GM23338 (cell line): ENCODE measurements around the gene NEDD1. TPM values are rescaled to one million over a fixed set of nuclear protein-coding genes. Genes with fewer than 3 reads are reported as not detected.

Experiments used
- ATAC-seq: fragments of 200-7000 bp; cut with Tn5 transposase; 3 replicates; pipeline ENCODE4 v1.9.1; 2020
- DNase-seq: peaks from one replicate; pipeline ENCODE4 v3.0.0-alpha.2; 2015; ENCODE audit warnings: low spot score
- H2AFZ ChIP-seq: fragments of 200-600 bp; sonication (generic); 2 replicates; pipeline ENCODE4 v1.8.0; 2016; ENCODE audit warnings: antibody characterized with exemption, mild to moderate bottlenecking, moderate library complexity
- H3F3A ChIP-seq: fragments of 200-600 bp; sonication (generic); replicated peaks from 2 replicates; pipeline ENCODE4 v1.8.0; 2017; ENCODE audit warnings: antibody characterized with exemption, mixed run types, low read depth
- H3K27ac ChIP-seq: fragments of 200-600 bp; sonication (generic); 2 replicates; pipeline ENCODE4 v1.6.1; 2016; ENCODE audit warnings: low read depth
- H3K27me3 ChIP-seq: fragments of 200-600 bp; sonication (generic); 2 replicates; pipeline ENCODE4 v1.8.0; 2016; ENCODE audit warnings: mild to moderate bottlenecking, mixed run types, moderate library complexity; ENCODE audit not compliant: insufficient read depth
- H3K36me3 ChIP-seq: fragments of 200-600 bp; sonication (generic); 2 replicates; pipeline ENCODE4 v1.8.0; 2016; ENCODE audit warnings: mild to moderate bottlenecking; ENCODE audit not compliant: insufficient read depth
- H3K4me1 ChIP-seq: fragments of 200-600 bp; sonication (generic); 2 replicates; pipeline ENCODE4 v1.8.0; 2016; ENCODE audit warnings: mild to moderate bottlenecking, moderate library complexity; ENCODE audit not compliant: insufficient read depth
- H3K4me2 ChIP-seq: fragments of 200-600 bp; sonication (generic); 2 replicates; pipeline ENCODE4 v1.7.1; 2017; ENCODE audit warnings: mixed run types
- H3K4me3 ChIP-seq: fragments of 200-600 bp; sonication (generic); 2 replicates; pipeline ENCODE4 v1.6.1; 2016; ENCODE audit warnings: mixed run types
- H3K79me2 ChIP-seq: fragments of 200-600 bp; sonication (generic); replicated peaks from 2 replicates; pipeline ENCODE4 v1.8.0; 2017; ENCODE audit warnings: mild to moderate bottlenecking; ENCODE audit not compliant: insufficient read depth
- H3K9me2 ChIP-seq: fragments of 200-600 bp; sonication (generic); 2 replicates; pipeline ENCODE4 v1.8.0; 2017; ENCODE audit not compliant: insufficient read depth
- H4K20me1 ChIP-seq: fragments of 200-600 bp; sonication (generic); replicated peaks from 2 replicates; pipeline ENCODE4 v1.8.0; 2017; ENCODE audit warnings: mild to moderate bottlenecking; ENCODE audit not compliant: insufficient read depth
- H3K27ac Mint-ChIP-seq: 2 replicates; pipeline ENCODE4 v1.8.0; 2020; ENCODE audit warnings: inconsistent platforms, mild to moderate bottlenecking, moderate library complexity, mixed read lengths
- H3K27me3 Mint-ChIP-seq: 3 replicates; pipeline ENCODE4 v1.8.0; 2022; ENCODE audit warnings: low read depth, mild to moderate bottlenecking, moderate library complexity, mixed read lengths, inconsistent platforms; ENCODE audit not compliant: insufficient read depth, poor library complexity
- H3K36me3 Mint-ChIP-seq: 3 replicates; pipeline ENCODE4 v1.8.0; 2021; ENCODE audit warnings: low read depth, mild to moderate bottlenecking, inconsistent platforms, moderate library complexity, mixed read lengths
- H3K4me1 Mint-ChIP-seq: 3 replicates; pipeline ENCODE4 v1.8.0; 2020; ENCODE audit warnings: mild to moderate bottlenecking, inconsistent platforms, mixed read lengths
- H3K4me3 Mint-ChIP-seq: 3 replicates; pipeline ENCODE4 v1.8.0; 2021; ENCODE audit warnings: moderate library complexity, mild to moderate bottlenecking, inconsistent platforms, mixed read lengths
- H3K9me3 Mint-ChIP-seq: 3 replicates; pipeline ENCODE4 v1.8.0; 2020; ENCODE audit warnings: moderate library complexity, mild to moderate bottlenecking, inconsistent platforms, mixed read lengths
- EZH2phosphoT487 ChIP-seq: fragments of 200-600 bp; sonication (generic); IDR thresholded peaks from one replicate; pipeline ENCODE4 v1.8.1; 2018; ENCODE audit warnings: antibody characterized with exemption; ENCODE audit not compliant: unreplicated experiment
- NANOG ChIP-seq: IDR thresholded peaks from 2 replicates; pipeline ENCODE4 v1.6.1; 2016; ENCODE audit warnings: antibody characterized with exemption, borderline replicate concordance
- polyA plus RNA-seq: library from polyadenylated mRNA; unstranded; fragments of >200 nt; fragmentation: Nextera tagmentation; extraction: Ambion mirVana; gene quantifications from 2 replicates; pipeline ENCODE4 v1.2.1, GENCODE V29; 2016
- total RNA-seq: library from RNA; depleted of rRNA; stranded (reverse); fragments of >200 nt; shearing (Covaris generic); gene quantifications from 2 replicates; pipeline ENCODE4 v1.2.3, GENCODE V29; 2014
- TF ChIP-seq, protein P1 (sequence below), 2 experiments: fragments of 200-600 bp in 1 of 2; sonication (generic) in 1 of 2; conservative IDR thresholded peaks; 2 replicates each; pipeline versions ENCODE4 v1.5.1 to v1.6.1; 2016 to 2017; ENCODE audit warnings: antibody characterized with exemption in 2 of 2, low read depth in 2 of 2, mild to moderate bottlenecking in 2 of 2, moderate library complexity in 1 of 2
- TF ChIP-seq, protein P2 (sequence below): IDR thresholded peaks from 2 replicates; pipeline ENCODE4 v1.6.1; 2016; ENCODE audit warnings: antibody characterized with exemption

Gene NEDD1
- total and polyA plus RNA-seq, 2 experiments from 2014 or later: 16.0 to 35.8 TPM

DNA sequence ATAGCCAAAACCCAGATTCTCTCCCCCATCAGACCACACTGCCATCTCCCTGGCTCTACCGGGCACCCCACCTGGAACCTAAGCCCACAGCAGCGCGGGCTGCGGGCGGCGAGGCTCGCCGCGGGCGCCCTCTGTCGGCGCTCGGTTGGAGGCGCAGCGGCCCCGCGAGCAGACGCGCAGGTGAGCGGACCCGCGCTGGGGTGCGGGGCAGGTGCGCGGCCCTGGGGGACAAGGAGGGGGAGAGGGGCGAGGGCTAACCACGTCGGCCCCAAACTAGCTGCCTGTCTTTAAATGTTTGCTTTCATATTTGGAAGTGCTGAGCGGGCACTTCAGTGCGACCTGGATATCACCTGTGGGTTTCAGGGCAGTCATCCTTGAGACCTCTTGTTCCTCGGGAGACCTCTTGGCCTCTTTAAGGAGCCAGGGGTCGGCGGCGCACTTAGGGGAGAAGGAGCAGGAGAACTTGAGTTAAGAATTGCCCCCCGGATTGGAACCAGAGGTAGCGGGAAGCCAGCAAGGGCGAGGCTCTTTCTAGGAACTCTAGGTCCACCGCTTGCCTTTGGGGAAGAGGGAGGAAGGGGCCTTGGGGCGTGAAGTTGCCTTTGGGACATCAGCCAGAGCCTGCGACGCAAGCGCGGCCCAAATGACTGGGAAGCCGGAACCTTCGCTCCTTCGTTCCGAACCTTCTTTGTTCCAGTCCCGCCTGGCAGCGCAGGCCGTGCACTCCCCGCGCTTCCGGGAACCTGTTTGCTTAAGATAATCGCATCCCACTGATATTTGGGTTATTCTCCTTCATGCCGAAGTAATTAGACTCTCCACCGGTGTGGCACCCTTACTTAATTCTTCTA lies 78.7 kb downstream of the NEDD1 start:
- no peak overlapping the region for H3K27ac ChIP-seq
- Mint-ChIP-seq H3K4me3 (peak overlapping the region; percentile 80), H3K36me3 (no peaks in the 10 kb centered on the region), H3K27me3 (peaks cover 6% of the 10 kb centered on the region), H3K27ac (0 out of 2 replicates have a peak overlapping the region, but pooled peaks have one; percentile 81), H3K4me1 (peaks cover 48% of the 10 kb centered on the region), H3K9me3 (no peaks in the 10 kb centered on the region)
- H3K4me2 ChIP-seq: peak overlapping the region; percentile 90
- peak overlapping the region; percentile 95 for H2AFZ ChIP-seq
- H4K20me1 ChIP-seq: no peaks in the 10 kb centered on the region
- peaks cover 32% of the 10 kb centered on the region for H3K4me1 ChIP-seq
- peak overlapping the region; percentile 68 for H3K4me3 ChIP-seq
- H3K9me2 ChIP-seq: no peaks in the 10 kb centered on the region
- peaks cover 9% of the 10 kb centered on the region; the same call in 1 of the 2 replicates for H3K27me3 ChIP-seq
- ATAC-seq (peak; percentile 88), DNase-seq (peak; percentile 74)
- no peak for TF ChIP-seq EZH2phosphoT487
- TF ChIP-seq, protein P1, sequence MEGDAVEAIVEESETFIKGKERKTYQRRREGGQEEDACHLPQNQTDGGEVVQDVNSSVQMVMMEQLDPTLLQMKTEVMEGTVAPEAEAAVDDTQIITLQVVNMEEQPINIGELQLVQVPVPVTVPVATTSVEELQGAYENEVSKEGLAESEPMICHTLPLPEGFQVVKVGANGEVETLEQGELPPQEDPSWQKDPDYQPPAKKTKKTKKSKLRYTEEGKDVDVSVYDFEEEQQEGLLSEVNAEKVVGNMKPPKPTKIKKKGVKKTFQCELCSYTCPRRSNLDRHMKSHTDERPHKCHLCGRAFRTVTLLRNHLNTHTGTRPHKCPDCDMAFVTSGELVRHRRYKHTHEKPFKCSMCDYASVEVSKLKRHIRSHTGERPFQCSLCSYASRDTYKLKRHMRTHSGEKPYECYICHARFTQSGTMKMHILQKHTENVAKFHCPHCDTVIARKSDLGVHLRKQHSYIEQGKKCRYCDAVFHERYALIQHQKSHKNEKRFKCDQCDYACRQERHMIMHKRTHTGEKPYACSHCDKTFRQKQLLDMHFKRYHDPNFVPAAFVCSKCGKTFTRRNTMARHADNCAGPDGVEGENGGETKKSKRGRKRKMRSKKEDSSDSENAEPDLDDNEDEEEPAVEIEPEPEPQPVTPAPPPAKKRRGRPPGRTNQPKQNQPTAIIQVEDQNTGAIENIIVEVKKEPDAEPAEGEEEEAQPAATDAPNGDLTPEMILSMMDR (conservative IDR thresholded peaks at IDR 0.05; ENCODE audit: low read depth in 2 of 2): peak; percentile 76 to 85
- TF ChIP-seq, protein P2, sequence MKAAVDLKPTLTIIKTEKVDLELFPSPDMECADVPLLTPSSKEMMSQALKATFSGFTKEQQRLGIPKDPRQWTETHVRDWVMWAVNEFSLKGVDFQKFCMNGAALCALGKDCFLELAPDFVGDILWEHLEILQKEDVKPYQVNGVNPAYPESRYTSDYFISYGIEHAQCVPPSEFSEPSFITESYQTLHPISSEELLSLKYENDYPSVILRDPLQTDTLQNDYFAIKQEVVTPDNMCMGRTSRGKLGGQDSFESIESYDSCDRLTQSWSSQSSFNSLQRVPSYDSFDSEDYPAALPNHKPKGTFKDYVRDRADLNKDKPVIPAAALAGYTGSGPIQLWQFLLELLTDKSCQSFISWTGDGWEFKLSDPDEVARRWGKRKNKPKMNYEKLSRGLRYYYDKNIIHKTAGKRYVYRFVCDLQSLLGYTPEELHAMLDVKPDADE: no peak
- H3F3A ChIP-seq: no peaks in the 10 kb centered on the region
- H3K79me2 ChIP-seq: no peaks in the 10 kb centered on the region
- no peaks in the 10 kb centered on the region for H3K36me3 ChIP-seq

DNA sequence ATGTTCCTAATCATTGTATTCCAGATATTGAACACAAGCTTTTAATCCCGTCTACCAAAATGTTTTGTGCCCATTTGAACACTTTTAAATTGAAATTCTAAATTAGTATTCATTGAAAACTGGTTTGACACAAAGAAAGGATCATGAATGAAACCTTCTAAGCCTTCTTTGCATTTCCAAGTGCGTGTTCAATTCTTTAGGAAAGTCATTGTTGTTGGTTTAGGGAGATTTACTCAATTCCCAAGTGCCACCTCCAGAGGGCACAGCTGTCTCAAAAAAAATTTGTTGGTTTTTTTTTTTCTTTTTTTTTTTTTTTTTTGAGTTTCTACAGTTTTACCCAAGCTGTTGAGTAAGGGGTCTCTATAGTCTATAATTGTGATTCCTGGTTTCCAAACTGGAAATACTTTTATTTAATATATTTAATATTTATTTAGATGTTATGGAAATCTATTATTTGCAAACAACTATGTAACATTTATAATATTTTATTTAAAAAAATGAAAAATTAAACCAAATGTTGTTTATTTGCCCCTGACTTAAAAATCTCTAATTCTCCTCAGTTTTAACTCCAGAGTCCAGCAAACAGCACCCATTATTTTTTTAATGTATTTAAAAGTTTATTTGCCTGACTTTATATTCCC lies 79.9 kb downstream of the NEDD1 start:
- ATAC-seq (peak; percentile 7; the same call in 2 of the 3 replicates), DNase-seq (peak; percentile 78)
- Histone ChIP-seq H2AFZ (no peak overlapping the region), H3K4me3 (peak overlapping the region; percentile 68), H3K79me2 (no peaks in the 10 kb centered on the region), H3K36me3 (no peaks in the 10 kb centered on the region), H3K4me1 (peaks cover 34% of the 10 kb centered on the region), H4K20me1 (no peaks in the 10 kb centered on the region), H3K4me2 (peak overlapping the region; percentile 90), H3K9me2 (no peaks in the 10 kb centered on the region), H3K27me3 (peaks cover 9% of the 10 kb centered on the region; the same call in 1 of the 2 replicates), H3K27ac (no peak overlapping the region), H3F3A (no peaks in the 10 kb centered on the region)
- Mint-ChIP-seq H3K9me3 (no peaks in the 10 kb centered on the region), H3K4me3 (peak overlapping the region; percentile 80; the same call in 1 of the 3 replicates), H3K27ac (no peak overlapping the region), H3K27me3 (peaks cover 6% of the 10 kb centered on the region), H3K4me1 (peaks cover 44% of the 10 kb centered on the region), H3K36me3 (no peaks in the 10 kb centered on the region)
- TF ChIP-seq NANOG: no peak
- TF ChIP-seq, protein P1 (conservative IDR thresholded peaks at IDR 0.05; ENCODE audit: low read depth in 2 of 2): peak; percentile 59 to 71
